ENCODE data around the gene MRPS27. TPM values are rescaled to one million over a fixed set of nuclear protein-coding genes. Genes with fewer than 3 reads are reported as not detected.

The MRPS27 gene
- total and polyA plus RNA-seq, 2 of the 13 experiments (the other 11 are each of a cell fraction or from before 2014, with no cell fraction given): 71.8 to 115 TPM

- TF ChIP-seq, protein P1, sequence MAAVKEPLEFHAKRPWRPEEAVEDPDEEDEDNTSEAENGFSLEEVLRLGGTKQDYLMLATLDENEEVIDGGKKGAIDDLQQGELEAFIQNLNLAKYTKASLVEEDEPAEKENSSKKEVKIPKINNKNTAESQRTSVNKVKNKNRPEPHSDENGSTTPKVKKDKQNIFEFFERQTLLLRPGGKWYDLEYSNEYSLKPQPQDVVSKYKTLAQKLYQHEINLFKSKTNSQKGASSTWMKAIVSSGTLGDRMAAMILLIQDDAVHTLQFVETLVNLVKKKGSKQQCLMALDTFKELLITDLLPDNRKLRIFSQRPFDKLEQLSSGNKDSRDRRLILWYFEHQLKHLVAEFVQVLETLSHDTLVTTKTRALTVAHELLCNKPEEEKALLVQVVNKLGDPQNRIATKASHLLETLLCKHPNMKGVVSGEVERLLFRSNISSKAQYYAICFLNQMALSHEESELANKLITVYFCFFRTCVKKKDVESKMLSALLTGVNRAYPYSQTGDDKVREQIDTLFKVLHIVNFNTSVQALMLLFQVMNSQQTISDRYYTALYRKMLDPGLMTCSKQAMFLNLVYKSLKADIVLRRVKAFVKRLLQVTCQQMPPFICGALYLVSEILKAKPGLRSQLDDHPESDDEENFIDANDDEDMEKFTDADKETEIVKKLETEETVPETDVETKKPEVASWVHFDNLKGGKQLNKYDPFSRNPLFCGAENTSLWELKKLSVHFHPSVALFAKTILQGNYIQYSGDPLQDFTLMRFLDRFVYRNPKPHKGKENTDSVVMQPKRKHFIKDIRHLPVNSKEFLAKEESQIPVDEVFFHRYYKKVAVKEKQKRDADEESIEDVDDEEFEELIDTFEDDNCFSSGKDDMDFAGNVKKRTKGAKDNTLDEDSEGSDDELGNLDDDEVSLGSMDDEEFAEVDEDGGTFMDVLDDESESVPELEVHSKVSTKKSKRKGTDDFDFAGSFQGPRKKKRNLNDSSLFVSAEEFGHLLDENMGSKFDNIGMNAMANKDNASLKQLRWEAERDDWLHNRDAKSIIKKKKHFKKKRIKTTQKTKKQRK (IDR thresholded peaks at IDR 0.05; ENCODE audit: low read length): no peak
- TF ChIP-seq, protein P2, sequence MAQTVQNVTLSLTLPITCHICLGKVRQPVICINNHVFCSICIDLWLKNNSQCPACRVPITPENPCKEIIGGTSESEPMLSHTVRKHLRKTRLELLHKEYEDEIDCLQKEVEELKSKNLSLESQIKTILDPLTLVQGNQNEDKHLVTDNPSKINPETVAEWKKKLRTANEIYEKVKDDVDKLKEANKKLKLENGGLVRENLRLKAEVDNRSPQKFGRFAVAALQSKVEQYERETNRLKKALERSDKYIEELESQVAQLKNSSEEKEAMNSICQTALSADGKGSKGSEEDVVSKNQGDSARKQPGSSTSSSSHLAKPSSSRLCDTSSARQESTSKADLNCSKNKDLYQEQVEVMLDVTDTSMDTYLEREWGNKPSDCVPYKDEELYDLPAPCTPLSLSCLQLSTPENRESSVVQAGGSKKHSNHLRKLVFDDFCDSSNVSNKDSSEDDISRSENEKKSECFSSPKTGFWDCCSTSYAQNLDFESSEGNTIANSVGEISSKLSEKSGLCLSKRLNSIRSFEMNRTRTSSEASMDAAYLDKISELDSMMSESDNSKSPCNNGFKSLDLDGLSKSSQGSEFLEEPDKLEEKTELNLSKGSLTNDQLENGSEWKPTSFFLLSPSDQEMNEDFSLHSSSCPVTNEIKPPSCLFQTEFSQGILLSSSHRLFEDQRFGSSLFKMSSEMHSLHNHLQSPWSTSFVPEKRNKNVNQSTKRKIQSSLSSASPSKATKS (CRISPR knock-in tag; IDR thresholded peaks at IDR 0.05): no peak
- TF ChIP-seq PAWR (CRISPR knock-in tag; IDR thresholded peaks at IDR 0.05; ENCODE audit: borderline replicate concordance) (no peak), ZFP36L2 (CRISPR knock-in tag; IDR thresholded peaks at IDR 0.05) (0 out of 2 replicates have a peak, but pooled peaks have one; percentile 19), FOXO1 (CRISPR knock-in tag; IDR thresholded peaks at IDR 0.05) (peak; percentile 12), CHD2 (IDR thresholded peaks at IDR 0.05; ENCODE audit: low read depth, low read length) (no peak), ZNF33A (CRISPR knock-in tag; IDR thresholded peaks at IDR 0.05; ENCODE audit: borderline replicate concordance) (no peak), KMT2A (CRISPR knock-in tag; IDR thresholded peaks at IDR 0.05) (peak; percentile 95), TOE1 (CRISPR knock-in tag; IDR thresholded peaks at IDR 0.05) (peak; percentile 36; the same call in 1 of the 2 replicates), NFE2L2 (IDR thresholded peaks at IDR 0.05; ENCODE audit: low read length) (no peak), PRMT3 (CRISPR knock-in tag; IDR thresholded peaks at IDR 0.05; ENCODE audit: borderline replicate concordance, low read depth) (no peak), NFRKB (IDR thresholded peaks at IDR 0.05) (0 out of 2 replicates have a peak, but pooled peaks have one; percentile 32), NFKB2 (CRISPR knock-in tag; IDR thresholded peaks at IDR 0.05; ENCODE audit: borderline replicate concordance) (peak; percentile 84; the same call in 1 of the 2 replicates), PAXIP1 (CRISPR knock-in tag; conservative IDR thresholded peaks at IDR 0.05) (peak; percentile 36; the same call in 1 of the 2 replicates), ZNF530 (CRISPR knock-in tag; IDR thresholded peaks at IDR 0.05; ENCODE audit: low read depth) (no peak), HCFC1 (IDR thresholded peaks at IDR 0.05; ENCODE audit: low read depth, low read length) (peak; percentile 47; the same call in 1 of the 2 replicates), ZNF329 (CRISPR knock-in tag; IDR thresholded peaks at IDR 0.05; ENCODE audit: low read depth) (0 out of 2 replicates have a peak, but pooled peaks have one; percentile 36), ZNF75D (CRISPR knock-in tag; IDR thresholded peaks at IDR 0.05; ENCODE audit: borderline replicate concordance) (no peak)
Measured at GRCh38 chr5:72319976-72320752, at the start of gene MRPS27, which contains the start of gene PTCD2 (continued).

Data from HepG2 (cell line).